Mucosa of descending colon (tissue), 3 donors: ENCODE measurements around the gene MAMDC4. TPM values are rescaled to one million over a fixed set of nuclear protein-coding genes. Genes with fewer than 3 reads are reported as not detected.
"Not testable (repeated sequence)": the region's sequence is repeated elsewhere in the genome, so short reads cannot be mapped to it uniquely, and the experiment has no call there.

Experiments
- ATAC-seq: fragments of 200-7000 bp; cut with Tn5 transposase; one replicate; pipeline ENCODE4 v1.9.1; 2020; ENCODE audit warnings: mild to moderate bottlenecking, moderate library complexity
- DNase-seq, 3 donors: peaks; one replicate each; pipeline ENCODE4 v3.0.0-alpha.2; 2020
- H3K36me3 ChIP-seq: fragments of 200-600 bp; one replicate; pipeline ENCODE4 v1.8.0; 2021; ENCODE audit warnings: low read depth, mild to moderate bottlenecking
- H3K4me1 ChIP-seq: fragments of 200-600 bp; one replicate; pipeline ENCODE4 v1.8.0; 2021; ENCODE audit warnings: low read depth, mild to moderate bottlenecking
- H3K4me3 ChIP-seq: fragments of 200-600 bp; one replicate; pipeline ENCODE4 v1.8.0; 2021; ENCODE audit warnings: mild to moderate bottlenecking
- H3K9me3 ChIP-seq: fragments of 200-600 bp; one replicate; pipeline ENCODE4 v1.8.0; 2021; ENCODE audit warnings: mild to moderate bottlenecking
- CTCF ChIP-seq: fragments of 200-600 bp; IDR thresholded peaks from one replicate; pipeline ENCODE4 v1.8.0; 2022; ENCODE audit warnings: antibody characterized with exemption, mild to moderate bottlenecking
- intact Hi-C, 2 donors: fragments of 100-400 bp; cut with DNase I in 1 of 2; cut with micrococcal nuclease in 1 of 2; formaldehyde crosslinking; loops; one replicate each; pipeline versions ENCODE4 v1.11.0 to v1.11.1; 2022; cut with DNase I, micrococcal nuclease
- total RNA-seq, 3 donors: library from RNA; stranded (reverse); fragmentation: NEBNext Ultra II Directional in 2 of 3; extraction: Animal tissue kit (Norgen Biotek cat#: 25700) in 2 of 3; gene quantifications; one replicate each; pipeline versions ENCODE4 v1.2.1 to v1.2.4, GENCODE V29; 2021 to 2023
- donor health status: DM: no; HTN: no; CAD: no; lungs with moderate emphysema.
- donor health status: DM: no; HTN: no; CAD: no.
- donor health status: DM: no; HTN: yes; CAD: no.

Gene MAMDC4
- total RNA-seq, 3 donors from 2014 or later, result 15.4 to 43.8 (median 18.5) TPM

GRCh38 chr9:136875155-136875554 is 23.0 kb downstream of the MAMDC4 start:
- Histone ChIP-seq H3K4me3 (no peak overlapping the region), H3K4me1 (no peaks in the 10 kb centered on the region), H3K9me3 (peaks cover 12% of the 10 kb centered on the region), H3K36me3 (no peaks in the 10 kb centered on the region)
- intact Hi-C loops, result no loop called here
- TF ChIP-seq CTCF, result no peak
- ATAC-seq (no peak), DNase-seq (no peak)

GRCh38 chr9:136876476-136876875 is 24.3 kb downstream of the MAMDC4 start:
- no peaks in the 10 kb centered on the region for H3K36me3 ChIP-seq
- DNase-seq (no peak), ATAC-seq (no peak)
- intact Hi-C loops, result no loop called here
- peaks cover 1% of the 10 kb centered on the region for H3K4me1 ChIP-seq
- H3K4me3 ChIP-seq, result no peak overlapping the region
- TF ChIP-seq CTCF, result no peak
- H3K9me3 ChIP-seq, result peaks cover 12% of the 10 kb centered on the region

- Histone ChIP-seq H3K9me3 (no peaks in the 10 kb centered on the region), H3K36me3 (no peaks in the 10 kb centered on the region), H3K4me3 (no peak overlapping the region), H3K4me1 (peaks cover 11% of the 10 kb centered on the region)
- TF ChIP-seq CTCF, result no peak
- intact Hi-C loops, result no loop called here
- ATAC-seq (no peak), DNase-seq (no peak)
Measured at GRCh38 chr9:136880651-136881050, 28.5 kb downstream of the MAMDC4 start.

- Histone ChIP-seq H3K4me1 (peaks cover 11% of the 10 kb centered on the region), H3K9me3 (no peaks in the 10 kb centered on the region), H3K36me3 (no peaks in the 10 kb centered on the region), H3K4me3 (no peak overlapping the region)
- intact Hi-C loops, result no loop called here
- DNase-seq (peak; percentile 58 to 79 (median 66)), ATAC-seq (peak; percentile 58)
- TF ChIP-seq CTCF, result no peak
Measured at GRCh38 chr9:136881691-136882108, 29.6 kb downstream of the MAMDC4 start.

- intact Hi-C loops, result no loop called here
- ATAC-seq, result peak; percentile 56
Measured at GRCh38 chr9:136882109-136882946, 30.2 kb downstream of the MAMDC4 start.

GRCh38 chr9:136882947-136883283 is 30.8 kb downstream of the MAMDC4 start:
- peaks cover 20% of the 10 kb centered on the region for H3K4me1 ChIP-seq
- intact Hi-C loops, DNase-seq, H3K9me3 ChIP-seq, ATAC-seq, H3K4me3 ChIP-seq, H3K36me3 ChIP-seq: not testable (repeated sequence)

More at GRCh38 chr9:136882109-136882946, 30.2 kb downstream of the MAMDC4 start:
- TF ChIP-seq CTCF, result no peak
- Histone ChIP-seq H3K4me3 (no peak overlapping the region), H3K9me3 (no peaks in the 10 kb centered on the region), H3K36me3 (no peaks in the 10 kb centered on the region), H3K4me1 (peaks cover 14% of the 10 kb centered on the region)
- DNase-seq, result peak; percentile 62 to 88 (median 68)

GRCh38 chr9:136883670-136884069 is 31.5 kb downstream of the MAMDC4 start:
- H3K4me3 ChIP-seq, DNase-seq, H3K36me3 ChIP-seq, intact Hi-C loops, ATAC-seq, H3K9me3 ChIP-seq: not testable (repeated sequence)
- H3K4me1 ChIP-seq, result peaks cover 21% of the 10 kb centered on the region
